Suppressor macrophage treated with lipopolysaccharide for 4 hours (primary cell): ENCODE results near the gene UQCRC1.
"Not testable (repeated sequence)": the region's sequence is repeated elsewhere in the genome, so short reads cannot be mapped to it uniquely, and the experiment has no call there.

Source experiments
- DNase-seq: peaks from one replicate; pipeline ENCODE4 v3.0.0-alpha.2; 2020

The UQCRC1 gene

DNA sequence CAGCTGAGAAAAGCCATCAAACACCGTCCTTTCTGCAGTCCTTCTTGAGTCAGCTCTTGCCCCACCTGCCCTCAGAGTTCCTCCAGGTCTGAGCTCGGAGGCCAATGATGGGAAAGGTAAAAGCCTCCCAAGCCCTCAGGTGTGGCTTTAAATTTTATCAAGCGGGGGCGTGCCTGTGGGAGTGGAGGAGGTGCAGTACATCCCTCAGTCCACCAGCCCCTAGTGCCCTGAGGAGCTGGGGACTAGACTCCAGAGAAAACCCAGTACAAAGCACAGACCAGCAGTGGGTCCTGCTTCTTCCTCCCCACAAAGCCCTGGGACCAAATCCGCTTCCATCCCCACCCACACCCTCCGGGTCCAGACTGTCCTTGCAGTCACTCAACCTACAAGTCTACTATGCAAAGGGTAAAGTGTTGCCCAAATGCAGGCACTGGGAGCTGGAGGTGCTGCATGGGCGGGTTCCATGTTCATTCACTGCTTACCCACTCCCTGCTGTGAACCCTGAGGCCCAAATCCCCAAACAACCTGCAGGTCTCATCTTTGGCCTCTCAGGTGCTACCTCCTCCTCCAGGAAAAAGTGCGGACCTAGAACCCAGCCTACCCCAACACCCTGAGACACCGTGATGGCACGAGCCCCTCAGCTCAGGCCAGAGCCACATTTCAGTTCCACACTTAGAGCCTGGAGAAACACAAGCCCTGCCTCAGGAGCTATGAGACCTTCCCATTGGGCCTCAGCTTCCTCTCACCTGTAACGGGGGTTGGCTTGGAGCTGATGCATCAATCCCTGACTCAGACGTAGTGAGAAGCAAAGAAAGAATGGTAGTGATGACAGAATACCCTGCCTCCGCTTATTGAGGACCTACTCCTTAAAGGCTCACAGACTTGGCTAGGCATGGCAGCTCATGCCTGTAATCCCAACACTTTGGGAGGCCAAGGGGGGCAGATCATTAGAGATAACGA is 55.3 kb downstream of the UQCRC1 start:
- DNase-seq, result no peak

DNA sequence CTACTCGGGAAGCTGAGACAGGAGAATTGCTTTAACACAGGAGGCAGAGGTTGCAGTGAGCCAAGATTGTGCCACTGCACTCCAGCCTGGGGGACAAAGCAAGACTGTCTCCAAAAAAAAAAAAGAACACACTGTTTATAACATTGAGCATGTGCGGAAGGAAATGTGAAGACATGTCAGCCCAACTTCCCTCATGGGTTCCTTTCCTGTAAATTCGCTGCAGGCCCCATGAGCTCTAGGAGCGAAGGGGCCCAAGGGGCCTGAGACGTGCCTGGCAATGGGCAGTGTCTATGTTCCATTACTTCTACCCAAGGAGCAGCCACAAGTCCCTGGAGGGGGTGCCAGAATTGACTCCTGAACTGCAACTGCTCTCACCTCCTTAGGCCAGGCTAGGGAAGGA is 56.1 kb downstream of the UQCRC1 start:
- DNase-seq, result peak; percentile 22

DNA sequence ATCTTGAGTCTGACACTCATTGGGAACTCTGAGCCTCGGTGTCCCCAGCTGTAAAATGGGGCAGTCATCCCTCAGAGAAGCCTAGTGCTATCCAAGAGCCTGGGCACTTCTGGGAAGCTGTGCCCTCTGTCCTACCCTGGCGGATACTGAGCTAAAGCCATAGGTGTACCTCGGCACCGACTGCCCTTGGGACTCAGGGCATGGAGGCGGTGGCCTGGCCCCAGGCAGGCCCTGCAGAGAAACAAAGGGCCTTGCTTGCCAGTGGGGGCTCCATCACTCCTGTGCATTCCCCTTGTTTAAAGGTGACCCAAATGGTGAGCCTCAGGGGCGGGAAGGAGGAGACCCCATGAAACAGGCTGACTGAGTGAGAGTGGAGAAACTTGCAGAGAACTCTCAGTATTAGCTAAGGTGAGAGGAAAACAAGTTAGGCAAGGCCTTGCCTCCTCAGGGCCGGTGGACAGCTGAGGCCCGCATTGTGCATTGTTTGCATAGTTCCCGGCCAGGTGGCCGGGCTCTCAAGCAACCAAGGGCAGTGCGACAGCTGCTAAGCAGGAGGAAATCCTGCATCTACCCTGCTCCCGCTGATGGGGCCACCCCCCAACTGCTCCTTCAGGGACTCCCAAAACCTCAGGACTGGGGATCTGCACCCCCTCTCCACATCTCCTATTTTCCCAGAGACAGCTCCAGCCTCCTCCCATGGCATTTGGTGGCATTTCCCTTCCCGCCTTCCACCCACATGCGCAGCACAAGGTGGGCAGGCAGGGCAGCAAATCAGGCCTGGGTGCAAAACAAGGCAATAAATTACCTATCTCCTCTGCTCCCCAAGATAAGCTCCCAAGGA is 57.1 kb downstream of the UQCRC1 start:
- DNase-seq, result no peak

DNA sequence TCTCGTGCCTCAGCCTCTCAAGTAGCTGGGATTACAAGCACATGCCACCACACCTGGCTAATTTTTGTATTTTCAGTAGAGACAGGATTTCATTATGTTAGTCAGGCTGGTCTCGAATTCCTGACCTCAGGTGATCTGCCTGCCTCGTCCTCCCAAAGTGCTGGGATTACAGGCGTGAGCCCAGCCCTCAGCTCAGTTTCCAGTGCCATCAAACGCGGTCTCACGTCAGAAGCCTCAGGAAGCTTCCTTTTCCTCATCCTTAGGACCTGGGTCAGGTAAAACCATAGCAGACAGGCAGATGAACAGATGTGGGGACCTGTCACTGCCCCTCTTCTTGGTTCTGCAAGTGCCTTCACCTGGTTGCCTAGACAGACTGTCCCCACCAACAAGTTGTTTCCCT is 57.8 kb downstream of the UQCRC1 start:
- not testable (repeated sequence) for DNase-seq
